HG03342 (cell line): ENCODE measurements around the gene DENND6B.

Experiments
- ATAC-seq: cut with Tn5 transposase; IDR thresholded peaks from one replicate; pipeline ENCODE4 v1.9.1; 2021; ENCODE audit warnings: mild to moderate bottlenecking, moderate library complexity; ENCODE audit not compliant: unreplicated experiment

The DENND6B gene

GRCh38 chr22:50260801-50261614 is 65.8 kb downstream of the DENND6B start:
- ATAC-seq, result no peak

GRCh38 chr22:50260434-50260800 is 66.4 kb downstream of the DENND6B start:
- no peak for ATAC-seq

- no peak for ATAC-seq
These were observed 67.5 kb downstream of the DENND6B start for GRCh38 chr22:50259302-50259701.
